HG03432 (cell line): ENCODE data around the gene ELMOD2.

ENCODE experiments used
- ATAC-seq: cut with Tn5 transposase; IDR thresholded peaks from one replicate; pipeline ENCODE4 v1.9.1; 2021; ENCODE audit warnings: mild to moderate bottlenecking, moderate library complexity; ENCODE audit not compliant: unreplicated experiment

Gene ELMOD2

DNA sequence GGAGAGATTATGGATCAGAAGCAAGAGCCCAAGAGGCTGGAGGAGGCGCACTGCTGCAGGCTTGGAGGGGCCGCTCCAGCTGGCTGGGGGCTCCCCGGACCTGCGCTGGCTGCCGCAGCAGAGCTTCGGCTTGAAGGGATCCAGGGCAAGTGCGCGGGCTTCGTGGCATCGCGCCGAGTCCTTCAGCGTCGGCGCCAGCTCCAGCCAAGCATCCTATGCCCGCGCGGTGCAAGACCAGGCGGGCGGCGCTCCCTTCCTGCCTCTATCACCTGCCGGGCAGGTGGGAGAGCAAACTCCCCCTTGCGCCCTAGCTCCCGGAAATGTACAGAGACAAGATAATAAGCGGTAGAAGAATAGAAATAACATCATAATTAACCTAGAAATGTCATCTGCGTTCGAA lies 55.3 kb downstream of the ELMOD2 start:
- ATAC-seq = no peak

DNA sequence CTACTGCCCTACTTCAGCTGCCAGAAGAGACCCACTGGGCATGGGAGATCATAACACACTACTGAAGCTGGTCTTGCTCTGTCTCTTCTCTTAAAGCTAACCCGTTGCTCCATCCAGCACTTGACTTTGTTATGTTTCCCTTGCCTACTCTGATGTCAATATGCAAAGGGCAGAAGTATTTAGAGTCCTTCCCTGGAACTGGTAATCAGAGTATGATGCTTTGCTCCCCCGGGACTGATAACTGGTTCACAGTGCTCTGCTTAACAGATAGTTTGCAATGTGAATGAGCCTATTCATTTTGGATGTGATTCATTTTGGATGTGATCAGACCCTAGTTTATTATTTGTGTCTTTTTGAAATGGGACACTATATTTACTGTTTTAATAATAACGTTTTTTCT lies 57.1 kb downstream of the ELMOD2 start:
- ATAC-seq = no peak

DNA sequence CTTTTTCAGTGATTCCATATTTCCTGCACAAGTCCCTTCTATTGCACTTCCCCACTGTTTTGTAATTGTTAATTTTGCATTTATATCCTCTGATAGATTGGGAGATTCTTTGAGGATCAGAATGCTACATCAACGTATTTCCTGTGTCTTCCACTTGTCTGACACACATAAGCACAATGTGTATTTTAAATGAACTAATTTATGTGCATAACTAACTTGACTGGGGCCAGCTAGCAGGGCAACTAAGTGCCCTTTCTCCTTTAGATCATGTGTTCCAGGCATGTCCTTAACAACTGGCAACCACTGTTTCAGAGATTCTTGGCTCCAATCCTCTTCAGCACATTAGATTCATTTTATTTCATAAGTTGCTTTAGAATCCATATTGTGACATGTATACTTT lies 60.5 kb downstream of the ELMOD2 start:
- no peak for ATAC-seq

DNA sequence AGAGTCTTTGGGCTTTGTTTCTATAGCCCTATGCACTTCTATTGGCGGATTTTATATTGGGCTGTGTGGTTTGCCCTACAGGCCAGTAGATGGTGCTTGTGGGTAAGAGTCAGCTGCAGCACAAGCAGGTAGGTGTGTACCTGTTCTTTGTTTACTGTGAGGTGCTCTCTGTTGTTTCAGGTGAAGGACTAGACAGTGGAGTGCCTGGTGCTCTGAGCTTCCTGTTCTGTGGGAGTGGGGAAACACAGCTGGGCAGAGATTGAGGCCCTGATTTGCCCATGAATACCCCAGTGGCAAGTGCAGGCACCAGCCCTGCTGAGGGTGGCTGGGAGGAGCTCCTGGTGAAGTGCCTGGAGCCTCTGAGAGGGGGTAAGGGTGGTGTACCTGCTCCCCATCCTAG lies 71.1 kb downstream of the ELMOD2 start:
- ATAC-seq = peak; percentile 60

DNA sequence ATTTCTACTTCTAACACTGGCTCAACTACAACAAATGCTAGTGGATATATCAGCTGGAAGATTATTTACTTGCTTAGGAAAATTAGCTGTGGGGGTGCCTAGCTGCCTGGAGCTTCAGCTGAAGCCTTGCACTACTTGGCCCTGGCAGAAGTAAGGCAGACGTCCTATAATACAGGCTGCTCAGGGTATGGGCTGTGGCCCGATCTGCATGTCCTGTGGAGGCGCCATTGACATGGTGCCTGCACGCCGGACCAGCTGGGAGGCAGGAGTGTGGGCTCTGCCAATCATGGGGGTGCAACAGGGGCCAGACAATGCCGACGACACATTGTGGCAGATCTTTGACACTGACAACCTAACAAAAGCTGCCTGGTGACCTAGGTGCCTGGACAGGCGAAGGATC lies 76.4 kb downstream of the ELMOD2 start:
- ATAC-seq = no peak

DNA sequence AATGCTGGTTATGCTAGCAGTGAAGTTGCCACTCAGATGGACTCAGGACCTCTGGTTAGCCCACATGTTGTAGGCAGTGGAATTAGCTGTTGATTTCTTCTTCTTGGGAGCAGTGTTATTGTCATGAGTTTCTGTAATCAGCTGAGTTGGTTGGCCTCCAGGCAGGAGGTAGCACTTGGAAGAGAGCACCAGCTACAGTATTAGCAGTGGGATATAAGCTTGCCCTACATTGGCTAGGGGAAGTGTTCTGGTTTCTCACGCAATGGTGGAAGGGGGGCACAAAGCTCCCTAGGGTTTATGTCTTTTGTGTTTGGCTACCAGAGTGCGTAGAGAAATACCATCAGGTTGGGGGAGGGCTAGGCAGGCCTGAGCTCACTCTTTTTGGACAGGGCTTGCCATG lies 78.7 kb downstream of the ELMOD2 start:
- ATAC-seq = no peak

DNA sequence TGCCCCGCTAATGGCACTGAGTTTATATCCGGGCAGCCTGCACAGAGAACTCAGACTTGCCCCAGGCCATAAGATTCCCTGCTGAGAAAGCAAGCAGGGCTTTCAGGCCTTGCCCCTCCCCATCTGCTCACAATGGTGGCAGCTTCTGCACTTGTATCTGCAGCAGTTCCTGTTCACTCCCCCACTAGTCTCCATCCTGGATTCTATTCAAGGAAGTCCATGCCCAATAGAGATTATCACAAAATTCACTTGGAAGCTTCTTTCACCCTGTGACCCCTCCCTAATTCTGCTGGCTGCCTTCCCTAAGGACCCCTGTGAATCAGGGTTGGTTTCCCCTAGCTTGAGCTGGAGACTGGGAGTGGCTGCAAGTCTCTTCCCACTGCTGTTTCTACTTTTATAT lies 79.3 kb downstream of the ELMOD2 start:
- no peak for ATAC-seq
